Fibroblast of lung (primary cell): ENCODE data around the gene APEX2. TPM values are rescaled to one million over a fixed set of nuclear protein-coding genes. Genes with fewer than 3 reads are reported as not detected.

Source experiments
- DNase-seq, 2 donors: peaks; one replicate each; pipeline versions ENCODE4 v3.0.0 to v3.0.0-alpha.2; 2010; ENCODE audit warnings: low read depth in 2 of 2
- H2AFZ ChIP-seq: 2 replicates; pipeline ENCODE4 v1.5.1; 2012; ENCODE audit warnings: low read length, control low read depth, inconsistent platforms
- H3K27ac ChIP-seq: 2 replicates; pipeline ENCODE4 v1.5.1; 2011; ENCODE audit warnings: low read length, control low read depth; ENCODE audit not compliant: insufficient read depth
- H3K27me3 ChIP-seq: 2 replicates; pipeline ENCODE4 v1.5.1; 2011; ENCODE audit warnings: mild to moderate bottlenecking, low read length; ENCODE audit not compliant: control insufficient read depth, insufficient read depth
- H3K36me3 ChIP-seq: 2 replicates; pipeline ENCODE4 v1.5.1; 2011; ENCODE audit warnings: low read length; ENCODE audit not compliant: control insufficient read depth, insufficient read depth
- H3K4me1 ChIP-seq: 2 replicates; pipeline ENCODE4 v1.5.1; 2011; ENCODE audit warnings: low read length; ENCODE audit not compliant: control insufficient read depth, insufficient read depth; ENCODE audit errors: extremely low read depth
- H3K4me2 ChIP-seq: 2 replicates; pipeline ENCODE4 v1.5.1; 2011; ENCODE audit warnings: low read length, control low read depth; ENCODE audit not compliant: insufficient read depth; ENCODE audit errors: extremely low read depth
- H3K4me3 ChIP-seq, 4 experiments: fragments of 200-600 bp in 1 of 4; sonication (generic) in 1 of 4; replicated peaks in 1 of 4; 2 replicates each; pipeline ENCODE4 v1.5.1; 2011 to 2016; ENCODE audit warnings: low read length in 4 of 4, low read depth in 3 of 4, mild to moderate bottlenecking in 3 of 4, control low read depth in 2 of 4, inconsistent platforms in 1 of 4, mixed read lengths in 1 of 4; ENCODE audit not compliant: insufficient read depth in 1 of 4; ENCODE audit errors: control extremely low read depth in 1 of 4
- H3K79me2 ChIP-seq: 2 replicates; pipeline ENCODE4 v1.5.1; 2012; ENCODE audit warnings: mild to moderate bottlenecking, low read length, inconsistent platforms; ENCODE audit not compliant: control insufficient read depth, insufficient read depth
- H3K9ac ChIP-seq: 2 replicates; pipeline ENCODE4 v1.5.1; 2011; ENCODE audit warnings: mild to moderate bottlenecking, low read length, control low read depth; ENCODE audit not compliant: insufficient read depth
- H3K9me3 ChIP-seq: 2 replicates; pipeline ENCODE4 v1.5.1; 2012; ENCODE audit warnings: low read depth, low read length; ENCODE audit not compliant: control insufficient read depth, insufficient read depth
- H4K20me1 ChIP-seq: 2 replicates; pipeline ENCODE4 v1.5.1; 2011; ENCODE audit warnings: low read length; ENCODE audit not compliant: control insufficient read depth, insufficient read depth; ENCODE audit errors: extremely low read depth
- CTCF ChIP-seq, 2 donors: IDR thresholded peaks in 1 of 2; conservative IDR thresholded peaks in 1 of 2; 1 replicate in 1 of 2; 2 replicates in 1 of 2; pipeline ENCODE4 v1.5.1; 2011 to 2012; ENCODE audit warnings: low read length in 2 of 2, control low read depth in 1 of 2, inconsistent platforms in 1 of 2, low read depth in 1 of 2, mild to moderate bottlenecking in 1 of 2
- EZH2 ChIP-seq: IDR thresholded peaks from 2 replicates; pipeline ENCODE4 v1.5.1; 2012; ENCODE audit warnings: low read length, control low read depth, mild to moderate bottlenecking; ENCODE audit errors: missing control alignments
- polyA minus RNA-seq: library from RNA; depleted of rRNA, polyadenylated mRNA; stranded (reverse); fragments of >200 nt; gene quantifications from 2 replicates; pipeline ENCODE4 v1.2.3, GENCODE V29; 2011; ENCODE audit warnings: low replicate concordance
- polyA plus RNA-seq, 2 donors: library from polyadenylated mRNA; depleted of rRNA in 1 of 2; stranded (reverse) in 1 of 2; unstranded in 1 of 2; fragments of >200 nt; gene quantifications; 2 replicates each; pipeline ENCODE4 v1.2.1, GENCODE V29; 2011 to 2012; ENCODE audit warnings: missing spikeins in 1 of 2
- total RNA-seq: library from RNA; depleted of rRNA; stranded (reverse); fragments of >200 nt; gene quantifications from 2 replicates; pipeline ENCODE4 v1.2.1, GENCODE V29; 2014

The APEX2 gene, protein sequence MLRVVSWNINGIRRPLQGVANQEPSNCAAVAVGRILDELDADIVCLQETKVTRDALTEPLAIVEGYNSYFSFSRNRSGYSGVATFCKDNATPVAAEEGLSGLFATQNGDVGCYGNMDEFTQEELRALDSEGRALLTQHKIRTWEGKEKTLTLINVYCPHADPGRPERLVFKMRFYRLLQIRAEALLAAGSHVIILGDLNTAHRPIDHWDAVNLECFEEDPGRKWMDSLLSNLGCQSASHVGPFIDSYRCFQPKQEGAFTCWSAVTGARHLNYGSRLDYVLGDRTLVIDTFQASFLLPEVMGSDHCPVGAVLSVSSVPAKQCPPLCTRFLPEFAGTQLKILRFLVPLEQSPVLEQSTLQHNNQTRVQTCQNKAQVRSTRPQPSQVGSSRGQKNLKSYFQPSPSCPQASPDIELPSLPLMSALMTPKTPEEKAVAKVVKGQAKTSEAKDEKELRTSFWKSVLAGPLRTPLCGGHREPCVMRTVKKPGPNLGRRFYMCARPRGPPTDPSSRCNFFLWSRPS
- total RNA-seq (4.6 and 4.8 TPM in 2 replicates), polyA plus RNA-seq (11.0 and 19.3 TPM in 2 replicates), polyA minus RNA-seq (14.5 and 29.4 TPM in 2 replicates)
- polyA plus RNA-seq (2012): 9.3 and 17.3 TPM in 2 replicates

DNA sequence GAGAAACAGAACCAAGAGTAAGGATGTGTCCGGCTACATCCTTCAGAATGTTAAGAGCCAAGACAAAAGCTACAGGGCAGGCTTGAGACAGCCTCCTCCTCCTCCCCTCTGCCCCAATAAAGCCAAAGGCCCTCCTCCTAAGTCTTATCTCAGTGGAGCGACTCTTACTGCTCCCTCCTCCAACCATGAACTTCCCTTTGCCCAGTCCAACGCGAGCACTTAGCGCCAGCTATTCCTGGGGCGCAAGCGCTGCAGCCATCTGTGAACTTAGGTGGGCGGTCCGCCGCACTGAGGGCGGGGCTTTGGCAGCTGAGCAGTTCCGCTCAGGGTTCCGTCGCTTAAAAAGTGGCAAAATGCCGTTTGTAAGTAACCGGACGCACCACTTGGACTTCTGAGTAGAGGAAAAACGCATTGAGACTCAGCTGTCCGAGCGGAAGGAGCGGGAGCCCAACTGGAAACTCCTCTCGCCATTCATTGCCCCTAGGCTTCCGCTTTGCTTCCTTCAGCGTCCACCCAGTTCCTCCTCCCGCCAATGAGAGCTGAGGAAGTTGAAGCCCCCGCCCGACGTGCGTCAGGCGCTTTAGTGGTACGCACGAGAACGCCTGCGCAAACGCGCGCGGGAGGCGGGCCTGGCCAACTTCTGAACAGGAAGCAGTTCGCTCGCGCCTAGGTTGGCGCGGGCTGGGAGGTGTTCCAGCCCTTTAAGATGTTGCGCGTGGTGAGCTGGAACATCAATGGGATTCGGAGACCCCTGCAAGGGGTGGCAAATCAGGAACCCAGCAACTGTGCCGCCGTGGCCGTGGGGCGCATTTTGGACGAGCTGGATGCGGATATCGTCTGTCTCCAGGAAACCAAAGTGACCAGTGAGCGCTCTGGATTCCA, at the start of gene APEX2:
APEX2 (plus strand) TSS at position 647 of the 882 bp plus-strand sequence; CDS start at position 707, 60 bp downstream.
- Histone ChIP-seq H3K27ac (peak within 1 kb of the TSS; percentile 95), H3K4me3 (peak within 1 kb of the TSS; percentile 61 to 82 (median 68)), H2AFZ (peak within 1 kb of the TSS; percentile 87), H3K79me2 (peaks cover 10% of the 10 kb centered on the region), H3K36me3 (no peaks in the 10 kb centered on the region), H4K20me1 (no peaks in the 10 kb centered on the region), H3K27me3 (no peaks in the 10 kb centered on the region), H3K9ac (peak within 1 kb of the TSS; percentile 80), H3K4me2 (peak within 1 kb of the TSS; percentile 73), H3K9me3 (no peaks in the 10 kb centered on the region), H3K4me1 (no peaks in the 10 kb centered on the region)
- DNase-seq: peak; percentile 92 to 94
- no peak for TF ChIP-seq CTCF (conservative IDR thresholded peaks at IDR 0.05 in 1 of 2, IDR thresholded peaks at IDR 0.05 in 1 of 2; ENCODE audit: low read depth in 1 of 2, low read length in 2 of 2)

- no peaks in the 10 kb centered on the region for H3K27me3 ChIP-seq
- H3K36me3 ChIP-seq: no peaks in the 10 kb centered on the region
- H4K20me1 ChIP-seq: no peaks in the 10 kb centered on the region
- no peak overlapping the region for H3K4me2 ChIP-seq
- H3K4me3 ChIP-seq: no peak overlapping the region
- DNase-seq: no peak
- H3K9ac ChIP-seq: no peak overlapping the region
- no peaks in the 10 kb centered on the region for H3K79me2 ChIP-seq
- no peak overlapping the region for H2AFZ ChIP-seq
- H3K9me3 ChIP-seq: no peaks in the 10 kb centered on the region
- H3K27ac ChIP-seq: no peak overlapping the region
- TF ChIP-seq CTCF (conservative IDR thresholded peaks at IDR 0.05 in 1 of 2, IDR thresholded peaks at IDR 0.05 in 1 of 2; ENCODE audit: low read depth in 1 of 2, low read length in 2 of 2): no peak
- no peak for TF ChIP-seq EZH2
- H3K4me1 ChIP-seq: no peaks in the 10 kb centered on the region
Observed at GRCh38 chrX:54950730-54951375, 49.3 kb upstream of the APEX2 start.
